IPS-NIHi11 (cell line): ENCODE measurements around the gene TRIM36.
A peak's percentile ranks its signal among the peaks of the same experiment; 100 is the strongest.

Experiments used
- DNase-seq: peaks from one replicate; pipeline ENCODE4 v3.0.0; 2012; ENCODE audit warnings: mixed read lengths, low spot score

The TRIM36 gene

DNA sequence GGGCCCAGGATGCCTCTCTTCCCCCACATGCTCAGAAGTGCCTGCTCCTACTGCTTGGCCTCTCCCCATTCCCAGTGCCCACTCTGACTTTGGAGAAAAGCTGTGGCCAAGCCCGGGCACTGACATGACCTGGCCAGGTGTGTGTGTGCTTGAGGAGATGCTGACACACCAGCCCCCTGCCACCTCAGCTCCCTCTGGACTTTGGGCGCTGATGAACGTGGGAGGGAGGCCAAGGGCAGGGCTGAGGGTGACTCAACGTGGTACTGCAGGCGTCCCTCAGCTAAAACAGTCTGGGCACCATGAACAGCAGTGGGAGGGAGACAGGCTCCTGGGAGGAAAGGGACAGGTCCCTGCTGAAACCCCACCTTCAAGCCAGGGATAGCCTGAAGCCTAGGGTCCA, 3.9 kb downstream of the TRIM36 start:
- DNase-seq, result no peak

- DNase-seq, result no peak
Measured at GRCh38 chr5:115160975-115161475, 8.7 kb downstream of the TRIM36 start.

DNA sequence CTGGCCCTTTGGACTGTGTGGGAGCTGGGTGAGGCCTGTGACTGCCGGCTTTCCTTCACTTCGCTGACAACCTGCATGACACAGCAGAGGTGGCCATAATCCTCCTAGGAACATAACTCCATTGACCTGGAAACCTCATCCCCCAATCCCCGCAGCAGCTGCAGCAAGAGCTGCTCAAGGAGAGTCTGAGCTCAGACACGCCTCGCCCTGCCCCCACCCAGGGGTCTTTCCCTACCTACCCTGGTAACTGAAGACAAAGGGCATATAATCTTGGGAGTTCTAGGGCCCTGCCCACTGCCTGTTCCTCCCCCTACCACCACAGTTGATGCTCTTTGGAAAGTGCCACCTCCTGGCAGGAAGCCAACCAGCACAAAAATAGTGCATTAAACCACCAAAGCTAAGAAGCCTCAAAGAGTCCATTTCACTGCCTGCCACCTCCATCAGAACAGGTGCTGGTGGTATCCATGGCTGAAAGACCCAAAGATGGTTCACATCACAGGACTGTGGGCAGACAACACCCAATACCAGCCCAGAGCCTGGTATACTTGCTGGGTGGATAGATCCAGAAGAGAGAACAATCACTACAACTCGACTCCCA, 18.4 kb downstream of the TRIM36 start:
- DNase-seq, result no peak

DNA sequence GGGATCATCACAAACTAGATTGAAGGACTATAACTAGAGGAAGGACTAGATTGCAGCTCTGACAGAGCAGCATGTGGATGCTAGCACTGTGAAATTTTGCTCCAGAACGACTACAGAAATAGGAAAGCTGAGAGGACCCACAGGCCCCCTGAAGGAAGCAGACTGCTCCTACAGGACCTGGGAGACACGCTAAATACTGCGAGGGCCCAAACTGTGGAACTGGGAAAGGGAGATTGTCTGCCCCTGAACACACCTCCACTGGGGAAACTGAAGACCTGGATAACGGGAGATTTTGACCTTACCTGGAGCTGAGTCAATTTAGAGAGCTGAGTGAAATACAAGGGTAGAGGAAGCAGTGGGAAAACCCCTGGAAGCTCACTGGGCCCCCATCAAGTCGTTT, 19.2 kb downstream of the TRIM36 start:
- no peak for DNase-seq

- no peak for DNase-seq
Measured at GRCh38 chr5:115147052-115147451, 22.7 kb downstream of the TRIM36 start.

DNA sequence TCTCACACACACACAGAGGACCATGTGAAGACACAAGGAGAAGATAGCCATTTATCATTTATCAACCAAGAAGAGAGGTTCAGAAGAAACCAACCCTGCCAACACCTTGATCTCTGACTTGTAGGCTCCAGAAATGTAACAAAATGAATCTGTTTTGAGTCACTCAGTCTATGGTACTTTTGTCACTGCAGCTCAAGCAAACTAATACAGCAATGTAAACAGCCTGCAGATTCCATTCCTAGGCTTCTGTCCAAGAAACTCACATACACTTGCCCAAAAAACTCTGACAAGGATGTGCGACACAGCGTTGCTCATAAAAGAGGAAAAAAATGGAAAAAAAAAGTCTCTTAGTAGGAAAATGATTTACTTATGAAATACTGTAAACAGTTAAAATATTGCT, 33.4 kb downstream of the TRIM36 start:
- DNase-seq, result no peak

GRCh38 chr5:115132465-115132864, 37.2 kb downstream of the TRIM36 start:
- DNase-seq, result no peak

DNA sequence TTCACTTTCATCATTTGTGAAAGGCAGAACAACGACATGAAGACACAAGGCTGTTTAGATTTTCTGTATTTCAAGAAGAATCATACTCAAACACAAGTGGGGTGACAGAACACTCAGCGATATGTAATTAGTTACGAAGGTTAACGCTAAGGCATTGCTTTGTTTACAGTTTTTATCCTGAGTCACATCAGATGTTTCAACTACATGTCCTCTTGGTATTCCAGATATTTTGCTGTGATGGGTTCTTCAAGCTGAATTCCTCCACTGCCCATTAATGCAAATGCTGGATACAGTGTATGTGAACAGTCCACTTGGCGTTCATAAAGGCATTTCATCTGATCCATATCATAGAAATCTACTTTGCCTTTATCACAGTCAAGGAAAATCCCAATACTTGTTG, 43.4 kb downstream of the TRIM36 start:
- DNase-seq, result no peak

GRCh38 chr5:115124741-115125140, 45.0 kb downstream of the TRIM36 start:
- DNase-seq, result no peak

GRCh38 chr5:115116001-115116400, 53.7 kb downstream of the TRIM36 start:
- DNase-seq, result no peak

- DNase-seq, result no peak
Measured at GRCh38 chr5:115109840-115110239, 59.9 kb downstream of the TRIM36 start.

- no peak for DNase-seq
Measured at GRCh38 chr5:115109356-115109755, 60.4 kb downstream of the TRIM36 start.

GRCh38 chr5:115100319-115100955, 69.3 kb downstream of the TRIM36 start:
- DNase-seq, result no peak

DNA sequence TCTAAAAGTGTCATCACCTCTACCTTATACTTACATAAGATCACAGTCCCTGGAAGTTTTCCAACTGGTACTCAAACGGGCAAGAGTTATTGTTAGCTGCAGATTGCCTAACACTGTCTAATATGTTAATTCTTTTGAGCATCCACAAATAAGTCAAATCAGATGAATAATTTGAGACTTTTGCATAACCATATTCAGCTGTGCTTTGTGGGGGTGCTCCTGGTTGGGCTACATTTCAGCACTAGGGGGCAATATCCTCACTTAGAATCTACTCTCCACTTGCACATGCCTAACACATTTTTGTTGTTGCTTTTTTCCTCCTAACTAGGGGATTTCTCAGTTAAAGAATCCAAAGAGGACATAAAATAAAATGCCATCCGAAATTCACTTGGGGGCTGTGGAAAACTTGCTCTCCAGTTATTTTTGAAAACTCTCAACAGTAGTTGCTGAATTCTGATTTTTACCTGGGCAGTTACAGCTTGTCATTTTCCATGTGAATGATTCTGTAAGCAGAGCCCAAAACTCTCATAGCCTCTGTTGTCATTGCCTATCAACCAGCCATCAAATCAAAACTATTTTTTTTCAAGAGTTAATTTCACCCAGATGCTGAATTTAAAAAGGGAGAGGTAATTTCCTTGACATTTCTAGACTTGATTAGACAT, 71.5 kb downstream of the TRIM36 start:
- DNase-seq, result peak; percentile 53

- no peak for DNase-seq
Measured at GRCh38 chr5:115097236-115097635, 72.5 kb downstream of the TRIM36 start.

DNA sequence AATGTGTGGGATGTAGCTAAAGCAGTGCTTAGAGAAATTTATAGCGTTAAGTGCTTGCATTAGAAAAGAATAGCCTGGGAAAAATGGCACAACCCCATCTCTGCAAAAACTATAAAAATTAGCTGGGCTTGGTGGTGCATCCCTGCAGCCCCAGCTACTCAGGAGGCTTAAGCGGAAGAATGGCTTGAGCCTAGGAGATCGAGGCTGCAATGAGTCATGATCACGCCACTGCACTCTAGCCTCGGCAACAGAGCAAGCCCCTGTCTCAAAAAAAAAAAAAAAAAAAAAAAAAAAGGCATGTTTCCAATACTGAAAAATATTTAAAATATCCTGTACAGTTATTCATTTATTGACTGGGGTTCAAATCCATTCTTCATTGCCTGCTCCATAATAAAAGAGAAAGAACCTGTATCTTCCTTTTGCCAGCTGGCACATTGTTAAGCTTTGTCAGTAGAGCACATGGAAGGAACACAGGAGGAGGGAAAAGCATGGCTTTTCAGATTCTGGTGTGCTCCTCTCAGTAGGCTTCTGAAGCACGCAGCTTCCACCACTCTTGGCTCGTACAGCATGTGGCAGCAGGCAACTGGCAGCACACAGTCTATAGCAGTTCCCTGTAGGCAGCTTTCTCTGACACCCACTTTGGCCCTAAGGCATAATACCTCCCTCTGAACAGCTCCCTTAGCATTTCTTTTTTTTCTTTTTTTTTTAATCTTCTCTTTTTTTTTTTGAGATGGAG, 73.5 kb downstream of the TRIM36 start:
- DNase-seq, result no peak

GRCh38 chr5:115087951-115088350, 81.8 kb downstream of the TRIM36 start:
- DNase-seq, result no peak

DNA sequence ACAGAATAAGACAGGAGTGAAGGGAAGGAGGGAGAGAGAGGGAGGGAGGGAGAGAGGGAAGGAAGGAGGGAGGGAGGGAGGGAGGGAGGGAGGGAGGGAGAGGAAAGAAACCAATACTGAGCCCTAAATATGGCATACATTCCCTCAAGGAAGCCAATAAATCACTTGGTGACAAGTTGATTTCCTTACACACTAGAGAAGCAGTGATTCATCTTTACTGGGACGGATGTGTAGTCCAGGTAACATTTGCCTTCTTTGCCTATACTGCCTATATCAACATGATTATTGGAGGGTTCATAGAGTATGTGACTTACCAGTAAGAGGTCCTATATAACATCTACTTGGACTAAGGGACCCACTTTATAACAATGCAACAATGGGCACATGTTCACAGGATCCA, 83.2 kb downstream of the TRIM36 start:
- DNase-seq, result no peak

DNA sequence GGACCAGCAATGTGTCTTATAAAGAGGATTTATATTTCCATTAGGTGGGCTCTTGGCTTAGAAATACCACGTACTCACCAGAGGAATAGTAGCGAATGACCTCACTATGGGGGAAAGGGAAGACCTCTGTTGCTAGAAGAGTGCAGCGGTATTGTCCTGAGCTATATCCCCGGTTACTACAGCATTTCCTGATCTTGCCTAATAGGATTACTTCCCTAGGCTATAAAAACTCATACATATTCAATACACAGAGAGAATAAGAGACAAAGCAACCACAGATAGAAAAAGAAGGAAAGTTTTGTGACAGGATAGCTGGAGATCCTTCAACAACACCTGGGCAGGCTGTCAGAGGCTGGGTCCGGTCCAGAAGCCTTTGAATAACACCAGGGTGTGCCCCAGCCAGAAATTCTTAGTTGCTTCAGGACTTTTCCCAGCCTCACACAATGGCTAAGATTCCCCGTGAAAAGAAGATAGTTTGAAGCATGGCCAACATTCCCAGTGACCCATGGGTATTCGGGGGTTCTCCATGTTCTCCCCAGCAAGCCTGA, 85.4 kb downstream of the TRIM36 start:
- DNase-seq, result no peak

DNA sequence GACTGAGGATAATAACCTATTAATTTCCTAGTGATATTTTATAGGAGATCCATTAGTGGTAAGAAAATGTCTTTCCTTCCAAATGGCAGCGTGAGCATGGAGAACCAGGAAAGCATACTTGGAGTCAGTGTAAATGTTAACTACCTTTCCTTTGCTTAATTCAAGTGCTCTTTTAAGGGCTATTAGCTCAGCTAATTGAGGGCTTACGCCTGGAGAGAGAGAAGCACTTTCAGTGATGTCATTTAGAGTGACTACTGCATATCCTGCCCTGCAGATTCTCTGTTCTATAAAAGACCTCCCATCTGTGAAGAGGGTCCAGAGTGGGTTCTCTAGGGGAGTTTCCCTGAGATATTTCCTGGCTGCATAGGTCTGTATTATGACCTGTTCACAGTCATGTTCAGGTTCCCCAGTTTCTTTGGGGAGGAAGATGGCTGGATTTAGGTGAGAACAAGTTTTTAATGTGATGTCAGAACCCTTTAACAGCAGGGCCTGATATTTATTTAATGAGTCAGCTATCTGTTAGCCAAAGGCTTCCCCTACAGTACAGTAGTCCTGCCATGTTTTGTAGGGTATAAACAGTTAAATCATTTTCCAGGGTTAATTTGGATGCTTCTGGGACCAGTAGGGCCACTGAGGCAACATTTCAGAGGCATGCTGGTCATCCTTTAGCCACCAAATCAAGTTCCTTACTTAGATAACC, 89.6 kb downstream of the TRIM36 start:
- no peak for DNase-seq
